Left hindlimb (tissue), 1 donor: ENCODE results near the gene ACTN3.

Source experiments
- DNase-seq: peaks from one replicate; pipeline ENCODE4 v3.0.0-alpha.2; 2018

The ACTN3 gene

GRCh38 chr11:66545701-66546367 is 869 bp upstream of the ACTN3 start, which contains the start of gene ZDHHC24:
Gene ZDHHC24 (minus strand): TSS chr11:66546048. CDS start chr11:66546003, 45 bp downstream.
- DNase-seq, result peak; percentile 95

GRCh38 chr11:66546966-66547661 is 411 bp downstream of the ACTN3 start:
- no peak for DNase-seq

- no peak for DNase-seq
These were observed 933 bp downstream of the ACTN3 start for GRCh38 chr11:66547662-66548009.

- DNase-seq, result no peak
These were observed 1.3 kb downstream of the ACTN3 start for GRCh38 chr11:66548041-66548440.

GRCh38 chr11:66548774-66549630 is 2.3 kb downstream of the ACTN3 start:
- no peak for DNase-seq

GRCh38 chr11:66549696-66550095 is 3.0 kb downstream of the ACTN3 start:
- no peak for DNase-seq

GRCh38 chr11:66550887-66551286 is 4.2 kb downstream of the ACTN3 start:
- no peak for DNase-seq

GRCh38 chr11:66554602-66555001 is 7.9 kb downstream of the ACTN3 start:
- DNase-seq, result no peak

GRCh38 chr11:66555416-66555815 is 8.7 kb downstream of the ACTN3 start:
- DNase-seq, result no peak

GRCh38 chr11:66556086-66556485 is 9.4 kb downstream of the ACTN3 start:
- no peak for DNase-seq

GRCh38 chr11:66557733-66558326 is 11.1 kb downstream of the ACTN3 start:
- no peak for DNase-seq

- DNase-seq, result no peak
These were observed 12.6 kb downstream of the ACTN3 start for GRCh38 chr11:66559142-66559865.

GRCh38 chr11:66559866-66560676 is 13.4 kb downstream of the ACTN3 start:
- DNase-seq, result no peak

GRCh38 chr11:66561178-66561974 is 14.7 kb downstream of the ACTN3 start:
- no peak for DNase-seq

GRCh38 chr11:66561975-66562248 is 15.2 kb downstream of the ACTN3 start:
- no peak for DNase-seq

GRCh38 chr11:66562275-66562674 is 15.6 kb downstream of the ACTN3 start:
- no peak for DNase-seq

- no peak for DNase-seq
These were observed 16.3 kb downstream of the ACTN3 start for GRCh38 chr11:66562907-66563583.

- DNase-seq, result no peak
These were observed 17.1 kb downstream of the ACTN3 start for GRCh38 chr11:66563832-66564231.

- DNase-seq, result no peak
These were observed 17.8 kb downstream of the ACTN3 start for GRCh38 chr11:66564538-66564937.

GRCh38 chr11:66564984-66565383 is 18.3 kb downstream of the ACTN3 start:
- DNase-seq, result no peak
